ENCODE measurements around the gene ELAVL1. TPM values are rescaled to one million over a fixed set of nuclear protein-coding genes. Genes with fewer than 3 reads are reported as not detected.

ELAVL1 gene
- total RNA-seq, 6 experiments from 2014 or later = 105 to 127 (median 115) TPM

- Mint-ChIP-seq H3K4me3 (no peak overlapping the region), H3K9me3 (no peaks in the 10 kb centered on the region), H3K27ac (no peak overlapping the region), H3K4me1 (ENCODE audit: low read depth) (no peaks in the 10 kb centered on the region), H3K36me3 (ENCODE audit: low read depth) (peaks cover 5% of the 10 kb centered on the region), H3K27me3 (ENCODE audit: insufficient read depth) (peaks cover 4% of the 10 kb centered on the region)
- TF ChIP-seq CTCF (IDR thresholded peaks at IDR 0.05) = no peak
- no peak for DNase-seq
These were observed 12.4 kb upstream of the ELAVL1 start for GRCh38 chr19:8017808-8018207.

- H3K36me3 Mint-ChIP-seq (ENCODE audit: low read depth) = peaks cover 9% of the 10 kb centered on the region; the same call in 1 of the 2 replicates
- no peaks in the 10 kb centered on the region for H3K9me3 Mint-ChIP-seq
- no peak for TF ChIP-seq CTCF (IDR thresholded peaks at IDR 0.05)
- peaks cover 36% of the 10 kb centered on the region for H3K4me1 Mint-ChIP-seq (ENCODE audit: low read depth)
- H3K27ac Mint-ChIP-seq = peak overlapping the region; percentile 79
- H3K27me3 Mint-ChIP-seq (ENCODE audit: insufficient read depth) = peaks cover 1% of the 10 kb centered on the region; the same call in 1 of the 2 replicates
- H3K4me3 Mint-ChIP-seq = peak overlapping the region; percentile 96
- peak; percentile 8 for DNase-seq
These were observed 523 bp downstream of the ELAVL1 start for GRCh38 chr19:8004723-8005513.

- peaks cover 36% of the 10 kb centered on the region for H3K4me1 Mint-ChIP-seq (ENCODE audit: low read depth)
- H3K36me3 Mint-ChIP-seq (ENCODE audit: low read depth) = peaks cover 9% of the 10 kb centered on the region; the same call in 1 of the 2 replicates
- no peak for TF ChIP-seq CTCF (IDR thresholded peaks at IDR 0.05)
- peaks cover 1% of the 10 kb centered on the region; the same call in 1 of the 2 replicates for H3K27me3 Mint-ChIP-seq (ENCODE audit: insufficient read depth)
- H3K27ac Mint-ChIP-seq = peak overlapping the region; percentile 79
- H3K4me3 Mint-ChIP-seq = peak overlapping the region; percentile 96
- no peak for DNase-seq
- H3K9me3 Mint-ChIP-seq = no peaks in the 10 kb centered on the region
These were observed 1.4 kb downstream of the ELAVL1 start for GRCh38 chr19:8004001-8004400.

GRCh38 chr19:8001995-8002849, 3.2 kb downstream of the ELAVL1 start:
- TF ChIP-seq CTCF (IDR thresholded peaks at IDR 0.05) = peak; percentile 94
- H3K4me3 Mint-ChIP-seq = peak overlapping the region; percentile 89
- peaks cover 1% of the 10 kb centered on the region; the same call in 1 of the 2 replicates for H3K27me3 Mint-ChIP-seq (ENCODE audit: insufficient read depth)
- H3K9me3 Mint-ChIP-seq = no peaks in the 10 kb centered on the region
- H3K4me1 Mint-ChIP-seq (ENCODE audit: low read depth) = peaks cover 49% of the 10 kb centered on the region
- DNase-seq = peak; percentile 73
- H3K27ac Mint-ChIP-seq = peak overlapping the region; percentile 94
- H3K36me3 Mint-ChIP-seq (ENCODE audit: low read depth) = peaks cover 9% of the 10 kb centered on the region; the same call in 1 of the 2 replicates

- TF ChIP-seq CTCF (IDR thresholded peaks at IDR 0.05) = no peak
- Mint-ChIP-seq H3K27me3 (ENCODE audit: insufficient read depth) (peaks cover 1% of the 10 kb centered on the region; the same call in 1 of the 2 replicates), H3K4me1 (ENCODE audit: low read depth) (peaks cover 55% of the 10 kb centered on the region), H3K27ac (peak overlapping the region; percentile 94), H3K4me3 (peak overlapping the region; percentile 89), H3K9me3 (no peaks in the 10 kb centered on the region), H3K36me3 (ENCODE audit: low read depth) (peaks cover 9% of the 10 kb centered on the region; the same call in 1 of the 2 replicates)
- DNase-seq = no peak
These were observed 3.8 kb downstream of the ELAVL1 start for GRCh38 chr19:8001651-8001994.
